Liver (tissue), 9 donors: ENCODE results near the gene STK24. TPM values are rescaled to one million over a fixed set of nuclear protein-coding genes. Genes with fewer than 3 reads are reported as not detected.

Experiments used
- DNase-seq: peaks from one replicate; pipeline ENCODE4 v3.0.0-alpha.2; 2017; ENCODE audit warnings: low spot score
- H3K27ac ChIP-seq, 2 donors: one replicate each; pipeline ENCODE4 v1.7.0; 2013; ENCODE audit warnings: inconsistent platforms in 2 of 2, low read length in 2 of 2, control low read depth in 1 of 2, low read depth in 1 of 2, mild to moderate bottlenecking in 1 of 2
- H3K27me3 ChIP-seq, 4 donors: one replicate each; pipeline versions ENCODE4 v1.6.1 to v1.7.0; 2013; ENCODE audit warnings: low read length in 3 of 4, inconsistent platforms in 1 of 4, mild to moderate bottlenecking in 1 of 4, moderate library complexity in 1 of 4; ENCODE audit not compliant: control insufficient read depth in 4 of 4, insufficient read depth in 4 of 4
- H3K36me3 ChIP-seq, 4 donors: one replicate each; pipeline versions ENCODE4 v1.6.1 to v1.7.0; 2013; ENCODE audit warnings: low read length in 3 of 4, mild to moderate bottlenecking in 3 of 4, low read depth in 1 of 4, moderate library complexity in 1 of 4; ENCODE audit not compliant: control insufficient read depth in 4 of 4, insufficient read depth in 3 of 4
- H3K4me1 ChIP-seq, 4 donors: one replicate each; pipeline versions ENCODE4 v1.6.1 to v1.7.0; 2013; ENCODE audit warnings: low read length in 3 of 4, mild to moderate bottlenecking in 3 of 4, moderate library complexity in 1 of 4; ENCODE audit not compliant: control insufficient read depth in 4 of 4, insufficient read depth in 4 of 4
- H3K4me3 ChIP-seq, 3 donors: one replicate each; pipeline versions ENCODE4 v1.6.1 to v1.7.0; 2013; ENCODE audit warnings: low read length in 3 of 3, control low read depth in 1 of 3, low read depth in 1 of 3, mild to moderate bottlenecking in 1 of 3
- H3K9ac ChIP-seq, 2 donors: one replicate each; pipeline ENCODE4 v1.7.0; 2013; ENCODE audit warnings: low read length in 2 of 2, mild to moderate bottlenecking in 2 of 2, moderate library complexity in 2 of 2, control low read depth in 1 of 2, low read depth in 1 of 2
- H3K9me3 ChIP-seq, 4 donors: one replicate each; pipeline versions ENCODE4 v1.6.1 to v1.7.0; 2013; ENCODE audit warnings: low read length in 3 of 4; ENCODE audit not compliant: control insufficient read depth in 4 of 4
- CTCF ChIP-seq: fragments of 150-350 bp; IDR thresholded peaks from 2 replicates; pipeline ENCODE4 v1.5.1; 2017; ENCODE audit warnings: improper control_type of control experiment, low read depth, low read length; ENCODE audit not compliant: missing input control
- EGR1 ChIP-seq, 2 donors: IDR thresholded peaks; 2 replicates each; pipeline ENCODE4 v1.6.1; 2016 to 2018; ENCODE audit warnings: antibody characterized with exemption in 2 of 2, low read depth in 2 of 2
- FOXA1 ChIP-seq: IDR thresholded peaks from 2 replicates; pipeline ENCODE4 v1.6.1; 2016; ENCODE audit warnings: antibody characterized with exemption
- FOXA2 ChIP-seq: IDR thresholded peaks from 2 replicates; pipeline ENCODE4 v1.6.1; 2016; ENCODE audit warnings: antibody characterized with exemption
- GABPA ChIP-seq, 2 donors: IDR thresholded peaks in 1 of 2; conservative IDR thresholded peaks in 1 of 2; 2 replicates each; pipeline ENCODE4 v1.6.1; 2016; ENCODE audit warnings: antibody characterized with exemption in 2 of 2, mild to moderate bottlenecking in 1 of 2, moderate library complexity in 1 of 2
- HNF4A ChIP-seq, 2 donors: conservative IDR thresholded peaks; 2 replicates each; pipeline ENCODE4 v1.6.1; 2016; ENCODE audit warnings: antibody characterized with exemption in 2 of 2, mild to moderate bottlenecking in 2 of 2
- HNF4G ChIP-seq: IDR thresholded peaks from 2 replicates; pipeline ENCODE4 v1.6.1; 2016; ENCODE audit warnings: antibody characterized with exemption
- JUND ChIP-seq, 2 donors: IDR thresholded peaks; 2 replicates each; pipeline ENCODE4 v1.6.1; 2016; ENCODE audit warnings: antibody characterized with exemption in 2 of 2
- MAX ChIP-seq: IDR thresholded peaks from 2 replicates; pipeline ENCODE4 v1.6.1; 2016; ENCODE audit warnings: antibody characterized with exemption
- NR2F2 ChIP-seq: IDR thresholded peaks from 2 replicates; pipeline ENCODE4 v1.6.1; 2016; ENCODE audit warnings: antibody characterized with exemption
- RAD21 ChIP-seq, 2 donors: IDR thresholded peaks; 2 replicates each; pipeline ENCODE4 v1.6.1; 2016; ENCODE audit warnings: antibody characterized with exemption in 2 of 2, mild to moderate bottlenecking in 2 of 2
- RXRA ChIP-seq, 2 donors: IDR thresholded peaks; 2 replicates each; pipeline ENCODE4 v1.6.1; 2017 to 2018; ENCODE audit warnings: antibody characterized with exemption in 2 of 2, mild to moderate bottlenecking in 1 of 2
- SP1 ChIP-seq: IDR thresholded peaks from 2 replicates; pipeline ENCODE4 v1.6.1; 2018; ENCODE audit warnings: antibody characterized with exemption, mild to moderate bottlenecking
- TAF1 ChIP-seq: conservative IDR thresholded peaks from 2 replicates; pipeline ENCODE4 v1.6.1; 2016; ENCODE audit warnings: antibody characterized with exemption, mild to moderate bottlenecking
- YY1 ChIP-seq: IDR thresholded peaks from 2 replicates; pipeline ENCODE4 v1.6.1; 2016; ENCODE audit warnings: antibody characterized with exemption, mild to moderate bottlenecking
- WGBS: extraction: QIAGEN DNeasy Blood & Tissue Kit; methylation state at CpG from one replicate; pipeline ENCODE4 v1.1.7; 2013; 5-methylcytosine and 5-hydroxymethylcytosine counted together
- polyA plus RNA-seq, 2 donors: library from polyadenylated mRNA; stranded (reverse) in 1 of 2; unstranded in 1 of 2; fragments of 200-250 nt in 1 of 2; fragments of >200 nt in 1 of 2; fragmentation: Nextera tagmentation in 1 of 2; extraction: Ambion mirVana in 1 of 2; gene quantifications; one replicate each; pipeline versions ENCODE4 v1.2.1 to v1.2.3, GENCODE V29; 2013 to 2015
- total RNA-seq, 2 donors: library from RNA; depleted of rRNA; stranded (reverse); fragments of >200 nt; gene quantifications; one replicate each; pipeline ENCODE4 v1.2.3, GENCODE V29; 2014
- TF ChIP-seq, protein P1 (sequence below): IDR thresholded peaks from 2 replicates; pipeline ENCODE4 v1.6.1; 2016; ENCODE audit warnings: antibody characterized with exemption
- TF ChIP-seq, protein P2 (sequence below): IDR thresholded peaks from 2 replicates; pipeline ENCODE4 v1.6.1; 2016; ENCODE audit warnings: antibody characterized with exemption, mild to moderate bottlenecking
- TF ChIP-seq, protein P3 (sequence below): IDR thresholded peaks from 2 replicates; pipeline ENCODE4 v1.6.1; 2016; ENCODE audit warnings: antibody characterized with exemption
- donor health status: healthy.
- donor health status: healthy.
- donor health status: healthy.
- donor health status: healthy.
- donor health status: healthy.

Gene STK24
- total and polyA plus RNA-seq, 4 donors = 6.4 to 43.3 (median 14.9) TPM

- WGBS = 71% methylated on average over 24 of the region's 24 CpGs
- Histone ChIP-seq H3K4me1 (peaks cover 23 to 55% (median 46%) of the 10 kb centered on the region in 4 donors), H3K36me3 (peaks cover 2 to 11% (median 9%) of the 10 kb centered on the region in 4 donors), H3K9ac (no peak overlapping the region), H3K27me3 (no peaks in the 10 kb centered on the region), H3K9me3 (no peaks in the 10 kb centered on the region), H3K4me3 (no peak overlapping the region), H3K27ac (peak overlapping the region; percentile 48 to 66)
- TF ChIP-seq FOXA1 = no peak
- TF ChIP-seq SP1 = no peak
- TF ChIP-seq HNF4A (conservative IDR thresholded peaks at IDR 0.05) = peak; percentile 31 to 32
- peak; percentile 50 to 59 for TF ChIP-seq RXRA (IDR thresholded peaks at IDR 0.05)
- DNase-seq = no peak
Measured at GRCh38 chr13:98474761-98475160, 102.1 kb downstream of the STK24 start.

- H3K9ac ChIP-seq = no peak overlapping the region
- peaks cover 2 to 11% (median 9%) of the 10 kb centered on the region in 4 donors for H3K36me3 ChIP-seq
- WGBS = 81% methylated on average over 10 of the region's 10 CpGs
- no peaks in the 10 kb centered on the region for H3K9me3 ChIP-seq
- H3K4me3 ChIP-seq = no peak overlapping the region
- H3K27ac ChIP-seq = peak overlapping the region; percentile 19 to 66
- no peaks in the 10 kb centered on the region for H3K27me3 ChIP-seq
- peaks cover 20 to 51% (median 44%) of the 10 kb centered on the region in 4 donors for H3K4me1 ChIP-seq
- TF ChIP-seq RXRA (IDR thresholded peaks at IDR 0.05) (no peak), NR2F2 (no peak), CTCF (no peak), HNF4G (no peak), YY1 (no peak), HNF4A (conservative IDR thresholded peaks at IDR 0.05) (no peak), JUND (IDR thresholded peaks at IDR 0.05) (no peak), EGR1 (IDR thresholded peaks at IDR 0.05; ENCODE audit: low read depth in 2 of 2) (no peak), RAD21 (IDR thresholded peaks at IDR 0.05) (no peak), SP1 (no peak), GABPA (IDR thresholded peaks at IDR 0.05 in 1 of 2, conservative IDR thresholded peaks at IDR 0.05 in 1 of 2) (no peak), FOXA2 (no peak), MAX (no peak), TAF1 (no peak), FOXA1 (no peak)
- TF ChIP-seq, protein P1, sequence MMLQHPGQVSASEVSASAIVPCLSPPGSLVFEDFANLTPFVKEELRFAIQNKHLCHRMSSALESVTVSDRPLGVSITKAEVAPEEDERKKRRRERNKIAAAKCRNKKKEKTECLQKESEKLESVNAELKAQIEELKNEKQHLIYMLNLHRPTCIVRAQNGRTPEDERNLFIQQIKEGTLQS = no peak
- TF ChIP-seq, protein P2, sequence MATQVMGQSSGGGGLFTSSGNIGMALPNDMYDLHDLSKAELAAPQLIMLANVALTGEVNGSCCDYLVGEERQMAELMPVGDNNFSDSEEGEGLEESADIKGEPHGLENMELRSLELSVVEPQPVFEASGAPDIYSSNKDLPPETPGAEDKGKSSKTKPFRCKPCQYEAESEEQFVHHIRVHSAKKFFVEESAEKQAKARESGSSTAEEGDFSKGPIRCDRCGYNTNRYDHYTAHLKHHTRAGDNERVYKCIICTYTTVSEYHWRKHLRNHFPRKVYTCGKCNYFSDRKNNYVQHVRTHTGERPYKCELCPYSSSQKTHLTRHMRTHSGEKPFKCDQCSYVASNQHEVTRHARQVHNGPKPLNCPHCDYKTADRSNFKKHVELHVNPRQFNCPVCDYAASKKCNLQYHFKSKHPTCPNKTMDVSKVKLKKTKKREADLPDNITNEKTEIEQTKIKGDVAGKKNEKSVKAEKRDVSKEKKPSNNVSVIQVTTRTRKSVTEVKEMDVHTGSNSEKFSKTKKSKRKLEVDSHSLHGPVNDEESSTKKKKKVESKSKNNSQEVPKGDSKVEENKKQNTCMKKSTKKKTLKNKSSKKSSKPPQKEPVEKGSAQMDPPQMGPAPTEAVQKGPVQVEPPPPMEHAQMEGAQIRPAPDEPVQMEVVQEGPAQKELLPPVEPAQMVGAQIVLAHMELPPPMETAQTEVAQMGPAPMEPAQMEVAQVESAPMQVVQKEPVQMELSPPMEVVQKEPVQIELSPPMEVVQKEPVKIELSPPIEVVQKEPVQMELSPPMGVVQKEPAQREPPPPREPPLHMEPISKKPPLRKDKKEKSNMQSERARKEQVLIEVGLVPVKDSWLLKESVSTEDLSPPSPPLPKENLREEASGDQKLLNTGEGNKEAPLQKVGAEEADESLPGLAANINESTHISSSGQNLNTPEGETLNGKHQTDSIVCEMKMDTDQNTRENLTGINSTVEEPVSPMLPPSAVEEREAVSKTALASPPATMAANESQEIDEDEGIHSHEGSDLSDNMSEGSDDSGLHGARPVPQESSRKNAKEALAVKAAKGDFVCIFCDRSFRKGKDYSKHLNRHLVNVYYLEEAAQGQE = no peak
- TF ChIP-seq, protein P3, sequence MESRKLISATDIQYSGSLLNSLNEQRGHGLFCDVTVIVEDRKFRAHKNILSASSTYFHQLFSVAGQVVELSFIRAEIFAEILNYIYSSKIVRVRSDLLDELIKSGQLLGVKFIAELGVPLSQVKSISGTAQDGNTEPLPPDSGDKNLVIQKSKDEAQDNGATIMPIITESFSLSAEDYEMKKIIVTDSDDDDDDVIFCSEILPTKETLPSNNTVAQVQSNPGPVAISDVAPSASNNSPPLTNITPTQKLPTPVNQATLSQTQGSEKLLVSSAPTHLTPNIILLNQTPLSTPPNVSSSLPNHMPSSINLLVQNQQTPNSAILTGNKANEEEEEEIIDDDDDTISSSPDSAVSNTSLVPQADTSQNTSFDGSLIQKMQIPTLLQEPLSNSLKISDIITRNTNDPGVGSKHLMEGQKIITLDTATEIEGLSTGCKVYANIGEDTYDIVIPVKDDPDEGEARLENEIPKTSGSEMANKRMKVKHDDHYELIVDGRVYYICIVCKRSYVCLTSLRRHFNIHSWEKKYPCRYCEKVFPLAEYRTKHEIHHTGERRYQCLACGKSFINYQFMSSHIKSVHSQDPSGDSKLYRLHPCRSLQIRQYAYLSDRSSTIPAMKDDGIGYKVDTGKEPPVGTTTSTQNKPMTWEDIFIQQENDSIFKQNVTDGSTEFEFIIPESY = no peak
- no peak for DNase-seq
Measured at GRCh38 chr13:98474292-98474691, 102.6 kb downstream of the STK24 start.
